ENCODE data around the gene MOK.

- TF ChIP-seq POLR2A (IDR thresholded peaks at IDR 0.05) (no peak), CTCF (IDR thresholded peaks at IDR 0.05) (no peak)
Observed at GRCh38 chr14:102213470-102213869, 91.5 kb downstream of the MOK start.

All from ovary (tissue), 3 donors.